Trophoblast cell (in vitro differentiated cells and primary cell): ENCODE data around the gene ASTN2.
"Not testable (repeated sequence)": the region's sequence is repeated elsewhere in the genome, so short reads cannot be mapped to it uniquely, and the experiment has no call there.

Experiments used
- DNase-seq, 2 donors: peaks; one replicate each; pipeline ENCODE4 v3.0.0-alpha.2; 2016
- H2AFZ ChIP-seq: 2 replicates; pipeline ENCODE4 v1.6.1; 2013; ENCODE audit warnings: low read length, moderate library complexity, mild to moderate bottlenecking; ENCODE audit not compliant: insufficient read depth, poor library complexity
- H2AK5ac ChIP-seq: 2 replicates; pipeline ENCODE4 v1.6.1; 2013; ENCODE audit warnings: mild to moderate bottlenecking, low read length
- H2BK120ac ChIP-seq: 2 replicates; pipeline ENCODE4 v1.6.1; 2013; ENCODE audit warnings: low read length, mild to moderate bottlenecking, moderate library complexity; ENCODE audit not compliant: insufficient read depth, poor library complexity
- H2BK12ac ChIP-seq: 2 replicates; pipeline ENCODE4 v1.6.1; 2013; ENCODE audit warnings: mild to moderate bottlenecking, low read length, moderate library complexity
- H2BK5ac ChIP-seq: 2 replicates; pipeline ENCODE4 v1.6.1; 2013; ENCODE audit warnings: low read length, low read depth, moderate library complexity, mild to moderate bottlenecking; ENCODE audit not compliant: poor library complexity
- H3K14ac ChIP-seq: 2 replicates; pipeline ENCODE4 v1.6.1; 2013; ENCODE audit warnings: mild to moderate bottlenecking, low read length
- H3K18ac ChIP-seq: 2 replicates; pipeline ENCODE4 v1.6.1; 2013; ENCODE audit warnings: mild to moderate bottlenecking, low read length
- H3K23ac ChIP-seq: 2 replicates; pipeline ENCODE4 v1.6.1; 2013; ENCODE audit warnings: low read length
- H3K27ac ChIP-seq: 2 replicates; pipeline ENCODE4 v1.5.1; 2013; ENCODE audit warnings: low read depth, mild to moderate bottlenecking, inconsistent platforms, low read length, moderate library complexity
- H3K27me3 ChIP-seq: 2 replicates; pipeline ENCODE4 v1.6.1; 2013; ENCODE audit warnings: inconsistent platforms, mild to moderate bottlenecking, low read length, moderate library complexity; ENCODE audit not compliant: insufficient read depth
- H3K36me3 ChIP-seq, 2 experiments: 1 replicate in 1 of 2; 2 replicates in 1 of 2; pipeline ENCODE4 v1.6.1; 2013; ENCODE audit warnings: low read length in 2 of 2, mild to moderate bottlenecking in 2 of 2, moderate library complexity in 1 of 2; ENCODE audit not compliant: insufficient read depth in 2 of 2, control insufficient read depth in 1 of 2
- H3K4ac ChIP-seq: 2 replicates; pipeline ENCODE4 v1.6.1; 2013; ENCODE audit warnings: low read depth, mild to moderate bottlenecking, low read length, moderate library complexity
- H3K4me1 ChIP-seq, 2 experiments: 1 replicate in 1 of 2; 2 replicates in 1 of 2; pipeline ENCODE4 v1.6.1; 2013; ENCODE audit warnings: low read length in 2 of 2, mild to moderate bottlenecking in 2 of 2, moderate library complexity in 1 of 2; ENCODE audit not compliant: insufficient read depth in 2 of 2, control insufficient read depth in 1 of 2
- H3K4me2 ChIP-seq: 2 replicates; pipeline ENCODE4 v1.6.1; 2013; ENCODE audit warnings: inconsistent platforms, mild to moderate bottlenecking, low read length, moderate library complexity
- H3K4me3 ChIP-seq: 2 replicates; pipeline ENCODE4 v1.5.1; 2013; ENCODE audit warnings: mild to moderate bottlenecking, low read depth, low read length, inconsistent platforms
- H3K79me1 ChIP-seq: one replicate; pipeline ENCODE4 v1.6.1; 2013; ENCODE audit warnings: low read length
- H3K79me2 ChIP-seq: 2 replicates; pipeline ENCODE4 v1.6.1; 2013; ENCODE audit warnings: low read length, mild to moderate bottlenecking; ENCODE audit not compliant: control insufficient read depth, insufficient read depth, poor library complexity
- H3K9ac ChIP-seq: 2 replicates; pipeline ENCODE4 v1.6.1; 2013; ENCODE audit warnings: mild to moderate bottlenecking, low read length
- H3K9me3 ChIP-seq: 2 replicates; pipeline ENCODE4 v1.6.1; 2013; ENCODE audit warnings: low read depth, mild to moderate bottlenecking, control low read depth, inconsistent platforms, low read length; ENCODE audit not compliant: insufficient read depth
- H4K12ac ChIP-seq: 2 replicates; pipeline ENCODE4 v1.6.1; 2013; ENCODE audit warnings: low read depth, mild to moderate bottlenecking, low read length, moderate library complexity
- H4K8ac ChIP-seq: 2 replicates; pipeline ENCODE4 v1.6.1; 2013; ENCODE audit warnings: low read depth, mild to moderate bottlenecking, low read length, moderate library complexity
- H4K91ac ChIP-seq: one replicate; pipeline ENCODE4 v1.6.1; 2013; ENCODE audit warnings: low read depth, mild to moderate bottlenecking, low read length, moderate library complexity
- WGBS: extraction: QIAGEN DNeasy Blood & Tissue Kit; methylation state at CpG from one replicate; pipeline ENCODE4 v1.1.7; 2013; ENCODE audit warnings: missing lambda C conversion rate; ENCODE audit not compliant: insufficient read length, insufficient coverage; ENCODE audit errors: extremely low coverage; 5-methylcytosine and 5-hydroxymethylcytosine counted together

The ASTN2 gene

GRCh38 chr9:116460026-116460425 is 954.8 kb downstream of the ASTN2 start:
- no peak overlapping the region for H3K18ac ChIP-seq
- H3K4me2 ChIP-seq: no peak overlapping the region
- H3K36me3 ChIP-seq: no peaks in the 10 kb centered on the region
- no peak overlapping the region for H3K23ac ChIP-seq
- no peak overlapping the region for H3K14ac ChIP-seq
- H2BK120ac ChIP-seq: no peak overlapping the region
- DNase-seq: no peak
- H3K4me1 ChIP-seq: no peaks in the 10 kb centered on the region
- no peak overlapping the region for H2BK5ac ChIP-seq
- no peaks in the 10 kb centered on the region for H3K79me2 ChIP-seq
- H4K12ac ChIP-seq: no peak overlapping the region
- H3K9ac ChIP-seq: no peak overlapping the region
- no peaks in the 10 kb centered on the region for H3K79me1 ChIP-seq
- no peaks in the 10 kb centered on the region for H3K9me3 ChIP-seq
- no peak overlapping the region for H3K27ac ChIP-seq
- H3K4ac ChIP-seq: no peak overlapping the region
- no peak overlapping the region for H4K8ac ChIP-seq
- H3K4me3 ChIP-seq: no peak overlapping the region
- no CpG with 5 or more reads among the region's 2 CpGs for WGBS
- H2AK5ac ChIP-seq: no peak overlapping the region
- no peak overlapping the region for H2AFZ ChIP-seq
- no peak overlapping the region for H2BK12ac ChIP-seq
- H3K27me3 ChIP-seq: no peaks in the 10 kb centered on the region
- H4K91ac ChIP-seq: no peak overlapping the region

- WGBS: no CpG with 5 or more reads among the region's 3 CpGs
- Histone ChIP-seq H2BK120ac (no peak overlapping the region), H4K8ac (no peak overlapping the region)
These were observed 955.3 kb downstream of the ASTN2 start for GRCh38 chr9:116459576-116459975.

GRCh38 chr9:116456490-116457088 is 958.3 kb downstream of the ASTN2 start:
- Histone ChIP-seq H3K14ac (no peak overlapping the region), H3K4me1 (no peaks in the 10 kb centered on the region), H3K36me3 (no peaks in the 10 kb centered on the region), H3K79me2 (no peaks in the 10 kb centered on the region), H3K27ac (no peak overlapping the region), H3K79me1 (no peaks in the 10 kb centered on the region), H3K9me3 (no peaks in the 10 kb centered on the region), H2AK5ac (no peak overlapping the region), H3K9ac (no peak overlapping the region), H3K4ac (no peak overlapping the region), H3K27me3 (no peaks in the 10 kb centered on the region), H4K8ac (no peak overlapping the region), H2BK5ac (no peak overlapping the region), H2BK120ac (no peak overlapping the region), H3K23ac (no peak overlapping the region), H4K91ac (no peak overlapping the region), H3K18ac (no peak overlapping the region), H2AFZ (no peak overlapping the region), H3K4me3 (no peak overlapping the region), H4K12ac (no peak overlapping the region), H3K4me2 (no peak overlapping the region), H2BK12ac (no peak overlapping the region)
- no CpG with 5 or more reads among the region's 2 CpGs for WGBS
- DNase-seq: no peak

More at GRCh38 chr9:116459576-116459975, 955.3 kb downstream of the ASTN2 start:
- Histone ChIP-seq H2AFZ (no peak overlapping the region), H3K79me2 (no peaks in the 10 kb centered on the region), H3K4me2 (no peak overlapping the region), H3K27ac (no peak overlapping the region), H3K36me3 (no peaks in the 10 kb centered on the region), H3K14ac (no peak overlapping the region), H4K91ac (no peak overlapping the region), H3K18ac (no peak overlapping the region), H2AK5ac (no peak overlapping the region), H2BK12ac (no peak overlapping the region), H3K9me3 (no peaks in the 10 kb centered on the region), H3K4ac (no peak overlapping the region), H3K23ac (no peak overlapping the region), H3K27me3 (no peaks in the 10 kb centered on the region), H3K4me3 (no peak overlapping the region), H2BK5ac (no peak overlapping the region), H3K4me1 (no peaks in the 10 kb centered on the region), H4K12ac (no peak overlapping the region), H3K9ac (no peak overlapping the region), H3K79me1 (no peaks in the 10 kb centered on the region)
- DNase-seq: no peak

- H3K14ac ChIP-seq, H4K8ac ChIP-seq, H3K18ac ChIP-seq, DNase-seq, H2AK5ac ChIP-seq, H4K12ac ChIP-seq, H3K23ac ChIP-seq, H3K79me1 ChIP-seq, H3K79me2 ChIP-seq, H2AFZ ChIP-seq, H3K36me3 ChIP-seq, H3K9me3 ChIP-seq, H3K27me3 ChIP-seq, H3K4me2 ChIP-seq, H4K91ac ChIP-seq, H3K4ac ChIP-seq, H2BK5ac ChIP-seq, H3K9ac ChIP-seq, H3K4me3 ChIP-seq, H3K27ac ChIP-seq, H3K4me1 ChIP-seq, H2BK12ac ChIP-seq, H2BK120ac ChIP-seq: not testable (repeated sequence)
- no CpG with 5 or more reads among the region's 4 CpGs for WGBS
These were observed 960.3 kb downstream of the ASTN2 start for GRCh38 chr9:116454539-116454938.
